CD4-positive, alpha-beta T cell treated with Interleukin-2 at 100 ng/mL for 4 hours (primary cell): Measurements from ENCODE around the gene INPP5E.
A peak's percentile ranks its signal among the peaks of the same experiment; 100 is the strongest.

Source experiments
- DNase-seq: peaks from one replicate; pipeline ENCODE4 v3.0.0-alpha.2; 2020; ENCODE audit warnings: low spot score

Gene INPP5E

GRCh38 chr9:136439481-136440408 is at the start of gene INPP5E:
Gene INPP5E (minus strand): TSS chr9:136439845. CDS start chr9:136439419, 426 bp downstream.
- DNase-seq: peak; percentile 86

- DNase-seq: peak; percentile 76
Observed at GRCh38 chr9:136488247-136489214, 48.9 kb upstream of the INPP5E start.

DNA sequence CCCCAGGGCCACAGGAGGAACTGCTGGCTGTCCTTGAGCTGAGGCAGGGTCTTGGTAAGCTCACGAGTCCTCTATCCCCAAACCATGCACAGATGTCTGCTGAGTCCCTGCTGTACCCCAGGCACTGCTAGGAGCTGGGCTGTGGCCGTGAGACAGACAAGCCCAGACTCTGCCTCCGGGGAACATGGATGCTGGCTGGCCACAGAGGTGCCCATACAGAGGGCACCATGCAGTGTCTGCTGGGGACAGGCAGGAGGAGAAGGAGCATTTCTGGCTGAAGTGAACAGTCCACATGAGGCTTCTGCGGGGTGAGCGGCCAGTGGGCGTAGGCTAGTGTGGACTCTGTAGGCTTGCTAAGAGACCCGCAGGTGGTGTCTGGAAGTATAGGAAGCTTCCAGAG is 48.0 kb upstream of the INPP5E start:
- DNase-seq: no peak

GRCh38 chr9:136486823-136487620 is 47.4 kb upstream of the INPP5E start:
- no peak for DNase-seq

GRCh38 chr9:136486131-136486530 is 46.5 kb upstream of the INPP5E start:
- DNase-seq: no peak

DNA sequence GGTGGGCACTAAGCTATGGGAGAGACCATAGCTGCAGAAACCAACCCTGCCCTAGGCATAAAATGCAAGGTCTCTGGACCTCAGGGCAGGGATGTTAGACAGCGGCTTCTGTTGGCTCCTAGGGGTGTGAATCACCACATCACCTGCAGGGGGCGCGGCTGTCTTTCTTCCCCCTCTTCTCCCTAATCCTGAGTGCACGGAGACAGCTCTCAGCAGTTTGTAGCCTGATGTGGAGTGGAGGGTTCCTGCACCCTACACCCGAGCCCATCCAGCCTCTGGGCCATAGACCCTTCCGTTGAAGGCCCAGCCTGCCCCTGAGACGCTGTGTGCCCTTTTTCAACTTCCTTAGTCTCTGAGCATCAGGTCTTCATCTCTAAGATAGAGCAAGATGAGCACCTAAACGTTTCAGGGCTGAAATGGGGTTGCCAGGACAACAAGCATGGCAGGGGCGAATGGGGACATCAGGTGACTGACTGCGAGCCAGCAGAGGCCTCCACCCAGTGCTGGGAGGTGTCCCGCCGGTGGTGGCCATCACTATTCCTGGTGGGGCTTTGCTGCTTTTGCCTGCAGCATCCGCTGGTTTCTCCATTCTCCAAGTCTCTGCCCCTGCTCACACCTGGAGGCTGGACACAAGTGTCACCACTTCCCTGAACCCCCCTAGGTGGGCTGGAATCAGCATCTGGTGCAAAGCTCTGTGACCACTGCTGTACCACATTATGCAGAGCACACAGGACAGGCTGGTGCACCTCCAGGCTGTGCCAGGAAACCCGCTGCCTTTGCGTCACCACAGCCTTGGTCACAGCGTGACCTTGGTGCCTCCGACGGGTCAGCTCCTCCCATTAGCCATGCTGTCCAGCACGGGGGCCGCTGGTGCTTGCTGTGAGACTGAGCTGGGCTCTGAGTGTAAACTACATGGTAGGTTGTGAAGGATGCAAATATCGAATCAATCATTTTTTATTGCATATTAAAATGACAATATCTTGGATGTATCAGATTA is 45.7 kb upstream of the INPP5E start:
- peak; percentile 83 for DNase-seq

GRCh38 chr9:136484153-136485048 is 44.8 kb upstream of the INPP5E start:
- no peak for DNase-seq

DNA sequence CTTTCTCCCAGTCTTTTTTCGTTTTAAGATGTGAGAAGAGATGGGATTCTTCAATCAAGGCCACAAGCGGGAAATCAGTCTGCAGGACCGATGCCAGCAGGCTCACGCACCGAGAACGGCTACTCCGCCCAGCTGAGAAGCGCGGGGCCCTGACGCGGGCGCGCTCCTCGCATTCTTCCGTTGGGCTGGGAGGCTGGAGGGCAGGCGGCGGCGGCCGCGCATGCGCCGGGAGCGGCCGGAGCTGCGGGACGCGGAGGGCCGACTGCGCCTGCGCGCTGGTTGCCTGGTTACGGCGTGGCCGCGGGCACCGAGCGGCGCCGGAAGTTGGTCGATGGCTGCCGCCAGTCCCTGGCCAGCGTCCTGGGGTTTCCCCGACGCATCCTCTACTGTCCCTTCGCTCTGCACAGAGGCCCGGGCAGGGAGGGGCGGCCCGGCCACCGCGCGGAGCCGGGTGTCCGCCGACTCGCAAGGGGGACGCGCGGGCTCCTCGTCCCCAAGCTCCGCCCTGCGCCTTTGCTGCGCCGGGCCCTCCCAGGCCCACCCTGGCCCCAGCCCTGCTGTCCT is 44.0 kb upstream of the INPP5E start:
- DNase-seq: peak; percentile 94

DNA sequence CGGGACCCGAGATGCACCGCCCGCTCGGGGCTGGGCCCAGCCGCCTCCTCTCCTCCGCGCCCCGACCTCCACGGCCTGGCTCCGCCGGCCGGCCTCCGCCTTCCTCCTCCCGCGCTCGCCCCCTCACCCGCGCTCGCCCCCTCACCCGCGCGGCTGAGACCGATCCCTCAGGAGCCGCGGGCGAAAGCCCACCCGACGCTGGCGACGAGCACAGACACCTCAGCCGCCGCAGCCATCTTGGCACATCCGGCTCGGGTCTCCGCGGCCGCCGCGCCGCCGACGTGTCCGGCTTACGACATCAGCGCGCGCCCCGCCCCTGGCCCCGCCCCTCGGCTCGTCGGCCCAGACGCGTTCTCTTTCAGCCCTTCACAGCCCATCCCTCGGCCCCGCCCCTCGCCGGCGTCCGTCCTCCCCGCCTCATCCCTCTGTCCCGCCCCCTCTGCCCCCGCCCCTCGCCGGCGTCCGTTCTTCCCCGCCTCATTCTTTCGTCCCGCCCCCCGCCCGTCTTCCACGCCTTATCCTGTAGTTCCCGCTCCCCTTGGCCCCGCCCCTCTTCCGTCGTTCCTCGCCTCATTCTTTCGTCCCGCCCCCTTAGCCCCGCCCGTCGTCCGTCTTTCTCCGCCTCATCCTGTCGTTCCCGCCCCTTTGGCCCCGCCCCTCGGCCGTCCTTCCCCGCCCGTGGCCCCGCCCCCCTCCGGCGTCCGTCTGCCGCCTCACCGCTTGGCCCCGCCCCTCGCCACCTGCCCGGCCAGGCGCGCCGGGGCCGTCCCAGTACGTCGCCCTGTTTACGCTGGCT is 43.3 kb upstream of the INPP5E start, which contains the start of gene SEC16A:
TSS of gene SEC16A (minus strand) at position 248 of the 796 bp plus-strand sequence. CDS start 5,425 bp downstream, outside the sequence.
- DNase-seq: peak; percentile 99

DNA sequence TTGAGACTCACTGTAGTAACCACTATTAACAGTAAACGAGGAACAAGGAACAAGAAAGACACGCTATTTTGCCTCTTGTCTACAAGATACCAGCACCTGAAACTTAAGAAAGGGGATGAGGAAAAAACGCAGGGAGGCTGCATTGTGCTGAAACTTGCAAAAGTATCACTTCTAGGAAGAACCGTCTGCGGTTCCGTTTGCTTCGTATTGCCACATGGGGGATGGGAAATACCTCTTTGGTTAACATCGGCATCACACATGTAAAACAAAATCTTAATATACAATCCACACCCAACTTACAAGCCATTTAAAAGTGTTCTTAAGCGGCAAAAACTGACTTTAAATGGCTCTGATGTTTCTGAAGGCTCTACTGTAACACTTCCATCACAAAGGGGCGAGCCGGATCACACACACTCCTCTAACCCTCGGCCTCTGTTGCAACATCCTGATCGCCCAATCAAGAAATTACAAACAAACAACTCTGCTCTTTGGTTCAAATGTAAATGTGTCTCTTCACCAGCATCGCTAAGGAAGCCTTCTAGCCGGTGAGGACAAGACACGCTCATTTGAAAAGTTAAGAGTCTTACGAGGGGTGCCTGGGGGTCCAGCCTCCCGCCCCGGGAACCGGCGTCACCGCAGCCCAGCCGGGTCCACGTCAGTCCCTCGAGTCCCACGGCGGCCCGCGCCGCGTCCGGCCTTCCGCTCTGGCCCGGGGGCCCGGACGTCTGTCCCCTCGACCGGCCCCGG is 42.6 kb upstream of the INPP5E start:
- peak; percentile 60 for DNase-seq

DNA sequence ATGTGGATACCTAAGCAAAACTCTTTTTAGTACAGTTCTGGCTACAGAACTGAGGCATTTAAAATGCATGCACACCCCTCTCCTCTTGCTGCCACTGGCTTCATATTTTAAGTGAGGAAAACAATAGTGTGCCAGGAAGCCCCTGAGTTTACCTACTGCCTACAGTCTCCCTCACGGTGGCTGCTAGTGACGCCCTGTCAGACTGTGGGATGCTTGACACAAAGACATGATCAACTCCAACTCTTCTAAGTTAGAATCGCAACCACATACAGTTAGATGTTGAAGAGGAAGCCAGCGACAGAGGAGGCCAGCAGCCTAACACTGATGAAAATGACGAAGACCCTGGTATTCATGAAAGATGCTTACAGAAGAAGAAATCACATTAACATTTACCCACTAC is 41.9 kb upstream of the INPP5E start:
- DNase-seq: peak; percentile 2

DNA sequence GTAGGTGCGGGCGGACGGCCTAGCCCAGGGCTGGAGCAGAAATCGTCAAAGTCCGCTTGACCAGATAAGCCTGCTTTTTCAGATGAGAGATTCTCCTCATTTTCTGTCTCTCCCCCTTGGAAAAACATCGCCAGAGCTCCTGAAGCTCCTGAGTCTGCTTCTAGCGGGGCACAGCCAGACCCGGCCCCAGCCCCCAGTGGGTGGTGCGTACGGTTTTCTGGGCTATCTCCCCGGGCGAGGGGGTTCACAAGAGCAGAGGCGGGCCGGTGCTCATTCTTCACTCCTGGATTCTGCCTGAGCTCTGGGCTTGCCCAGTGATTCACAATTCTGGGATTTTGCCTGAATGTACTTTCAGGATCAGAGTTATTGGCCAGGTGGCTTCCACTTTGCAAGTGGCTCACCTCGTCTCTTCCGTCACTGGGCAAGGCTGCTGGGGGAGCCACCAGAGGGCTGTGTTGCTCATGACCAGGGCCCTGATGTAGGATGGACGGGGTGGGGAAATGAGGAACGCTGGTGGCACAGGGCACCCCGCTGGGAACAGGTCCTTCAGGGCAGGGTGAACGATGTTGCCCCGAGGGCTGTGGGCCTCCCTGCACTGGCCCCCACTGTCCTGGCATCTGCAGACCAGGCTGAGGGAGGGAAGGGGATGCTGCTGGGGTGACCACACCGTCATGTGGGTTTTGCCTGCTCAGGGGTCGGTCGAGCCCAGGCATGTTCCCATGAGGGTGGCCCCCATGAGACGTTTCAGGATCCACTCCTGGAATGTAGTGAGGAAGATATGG is 36.9 kb upstream of the INPP5E start:
- no peak for DNase-seq

- DNase-seq: no peak
Observed at GRCh38 chr9:136474974-136475865, 35.6 kb upstream of the INPP5E start.

- no peak for DNase-seq
Observed at GRCh38 chr9:136474021-136474640, 34.5 kb upstream of the INPP5E start.

- no peak for DNase-seq
Observed at GRCh38 chr9:136473354-136473721, 33.7 kb upstream of the INPP5E start.
